HG03439 (cell line): ENCODE results near the gene DOK4.

ENCODE experiments used
- ATAC-seq: cut with Tn5 transposase; IDR thresholded peaks from one replicate; pipeline ENCODE4 v1.9.1; 2021; ENCODE audit warnings: mild to moderate bottlenecking, moderate library complexity; ENCODE audit not compliant: unreplicated experiment

DOK4 gene

GRCh38 chr16:57478396-57479204 lies 7.7 kb downstream of the DOK4 start:
- ATAC-seq = no peak

GRCh38 chr16:57477531-57478202 lies 8.6 kb downstream of the DOK4 start:
- no peak for ATAC-seq

GRCh38 chr16:57476546-57477410 lies 9.5 kb downstream of the DOK4 start:
- no peak for ATAC-seq

- peak; percentile 78 for ATAC-seq
Measured at GRCh38 chr16:57475711-57476339, 10.5 kb downstream of the DOK4 start.

- no peak for ATAC-seq
Measured at GRCh38 chr16:57474671-57475661, 11.3 kb downstream of the DOK4 start.

GRCh38 chr16:57473906-57474305 lies 12.4 kb downstream of the DOK4 start:
- ATAC-seq = no peak

DNA sequence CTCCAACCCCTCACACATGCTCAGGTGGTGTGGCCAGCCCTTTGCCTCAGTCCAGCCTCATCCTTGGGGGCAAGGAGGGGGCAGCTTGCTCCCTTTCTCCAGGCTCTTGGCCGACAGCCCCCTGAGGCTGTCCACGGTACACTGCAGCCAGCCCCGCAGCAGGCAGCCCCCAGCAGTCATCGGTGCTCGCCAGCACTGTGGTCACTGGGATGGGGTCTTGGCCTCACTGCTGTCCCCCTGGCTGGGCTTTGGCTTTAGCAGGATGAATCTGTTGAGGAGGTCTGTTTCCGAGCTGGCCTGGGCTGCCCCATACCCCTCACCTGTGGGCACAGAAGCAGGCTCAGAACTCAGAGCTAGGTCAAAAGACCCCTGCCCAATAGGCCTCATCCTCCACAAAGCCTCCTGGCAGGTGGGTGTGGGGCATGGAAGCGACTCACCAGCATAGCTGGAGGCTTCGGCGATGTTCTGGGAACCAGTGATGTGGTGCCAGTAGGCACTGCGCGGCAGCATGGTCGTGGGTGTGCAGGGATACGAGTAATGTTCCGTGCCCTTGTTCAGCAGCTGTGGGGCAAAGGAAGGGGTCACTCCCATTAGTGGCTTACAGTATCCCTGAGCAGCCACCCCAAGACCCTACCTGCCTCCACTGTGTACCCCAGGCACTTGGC lies 13.0 kb downstream of the DOK4 start:
- no peak for ATAC-seq

GRCh38 chr16:57472665-57473060 lies 13.6 kb downstream of the DOK4 start:
- ATAC-seq = no peak

GRCh38 chr16:57471852-57472664 lies 14.2 kb downstream of the DOK4 start:
- ATAC-seq = no peak

GRCh38 chr16:57471209-57471608 lies 15.1 kb downstream of the DOK4 start:
- no peak for ATAC-seq

- no peak for ATAC-seq
Measured at GRCh38 chr16:57470711-57471110, 15.6 kb downstream of the DOK4 start.

DNA sequence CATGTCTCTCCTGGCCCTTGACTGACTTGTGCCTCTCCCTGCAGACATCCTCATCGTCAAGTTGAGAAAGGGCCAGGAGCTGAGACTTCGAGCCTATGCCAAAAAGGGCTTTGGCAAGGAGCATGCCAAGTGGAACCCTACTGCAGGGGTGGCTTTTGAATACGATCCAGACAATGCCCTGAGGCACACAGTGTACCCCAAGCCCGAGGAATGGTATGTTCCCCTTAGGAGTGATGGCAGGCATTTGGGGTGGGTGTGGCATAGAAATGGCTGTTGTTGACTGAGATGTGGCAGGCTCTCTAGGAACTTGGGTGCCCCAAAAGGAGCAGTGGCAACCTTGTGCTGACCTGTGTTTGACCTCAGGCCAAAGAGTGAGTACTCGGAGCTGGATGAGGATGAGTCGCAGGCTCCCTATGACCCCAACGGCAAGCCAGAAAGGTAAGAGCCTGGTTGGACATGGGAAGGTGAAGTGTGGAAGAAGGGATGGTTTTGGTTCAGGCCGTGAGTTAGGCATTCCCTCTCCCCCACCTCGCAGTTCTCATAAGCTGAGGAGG lies 16.3 kb downstream of the DOK4 start:
- ATAC-seq = no peak

GRCh38 chr16:57469046-57469445 lies 17.2 kb downstream of the DOK4 start:
- no peak for ATAC-seq

GRCh38 chr16:57468346-57468745 lies 17.9 kb downstream of the DOK4 start:
- no peak for ATAC-seq

DNA sequence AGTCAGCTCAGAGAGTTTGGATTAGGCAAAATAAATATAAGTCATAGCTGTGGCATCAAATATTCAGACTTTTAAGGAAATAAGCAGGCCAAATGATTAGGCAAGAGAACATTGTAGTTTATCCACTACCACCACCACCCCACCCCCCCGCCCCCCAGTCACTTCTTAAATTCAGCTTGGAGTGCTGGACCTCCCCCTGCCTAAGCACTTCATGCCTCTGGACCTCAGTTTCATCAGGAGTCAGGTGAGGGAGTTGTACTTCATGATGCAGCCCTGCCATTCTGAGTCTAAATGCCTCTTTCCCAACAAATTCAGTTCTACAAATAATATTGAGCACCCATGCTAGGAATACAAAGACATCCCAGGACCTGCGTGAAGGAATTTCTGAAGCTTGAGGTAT lies 21.8 kb downstream of the DOK4 start:
- no peak for ATAC-seq

- peak; percentile 26 for ATAC-seq
Measured at GRCh38 chr16:57462978-57463362, 23.3 kb downstream of the DOK4 start.

DNA sequence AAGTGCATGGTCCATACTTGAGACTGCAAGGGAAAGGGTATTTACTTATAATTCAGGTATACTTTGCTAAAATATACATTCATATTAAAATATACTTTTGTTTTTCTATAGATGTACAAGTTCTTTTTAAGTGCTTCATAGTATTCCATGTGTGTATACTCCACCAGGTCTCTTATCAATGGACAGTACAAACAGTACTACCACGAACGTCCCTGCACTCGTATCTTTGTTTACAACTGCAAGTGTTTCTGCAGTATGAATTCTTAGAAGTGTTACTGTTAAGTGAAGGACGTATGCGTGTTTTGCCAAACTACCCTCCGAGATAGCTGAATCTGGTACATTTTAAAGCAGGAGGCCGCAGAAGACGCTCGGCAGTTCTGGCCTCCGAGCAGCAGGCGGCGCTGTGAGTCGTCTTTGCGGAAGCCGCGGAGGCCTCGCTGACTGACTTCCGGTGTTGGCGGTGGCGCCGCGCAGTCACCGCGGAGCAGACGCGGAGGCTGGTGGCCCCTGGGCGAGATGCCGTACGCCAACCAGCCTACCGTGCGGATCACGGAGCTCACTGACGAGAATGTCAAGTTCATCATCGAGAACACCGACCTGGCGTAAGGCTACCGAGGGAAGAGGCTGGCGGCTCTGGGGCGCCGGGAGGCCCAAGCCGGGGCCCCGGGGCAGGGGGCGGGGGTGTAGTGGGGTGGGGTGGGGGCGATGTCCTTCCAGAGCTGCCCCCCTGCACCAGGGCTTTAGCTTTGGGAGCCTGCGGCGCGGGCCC lies 23.9 kb downstream of the DOK4 start, which contains the start of gene POLR2C:
POLR2C (plus strand) TSS at position 471 of the 769 bp plus-strand sequence; CDS start at position 517, 46 bp downstream.
- ATAC-seq = peak; percentile 71
